Neural cell (in vitro differentiated cells): Measurements from ENCODE around the gene ADAM10. TPM values are rescaled to one million over a fixed set of nuclear protein-coding genes. Genes with fewer than 3 reads are reported as not detected.

Source experiments
- H2AFZ ChIP-seq: fragments of 200-600, 300-800 bp; sonication (generic), shearing (Covaris generic); 2 replicates; pipeline ENCODE4 v1.6.0; 2014; ENCODE audit warnings: low read depth, mild to moderate bottlenecking, antibody characterized with exemption, low read length, moderate library complexity
- H3F3A ChIP-seq: fragments of 200-600 bp; shearing (Covaris generic); 2 replicates; pipeline ENCODE4 v1.6.1; 2016; ENCODE audit warnings: mild to moderate bottlenecking, moderate library complexity, mixed read lengths, antibody characterized with exemption, low read length; ENCODE audit not compliant: insufficient read depth, poor library complexity, severe bottlenecking
- H3K27ac ChIP-seq: fragments of 200-600, 300-800 bp; sonication (generic), shearing (Covaris generic); 2 replicates; pipeline ENCODE4 v1.5.1; 2014; ENCODE audit warnings: mild to moderate bottlenecking, low read length, moderate library complexity
- H3K27me3 ChIP-seq: fragments of 300-800, 200-600 bp; sonication (generic), shearing (Covaris generic); 2 replicates; pipeline ENCODE4 v1.6.0; 2014; ENCODE audit warnings: mild to moderate bottlenecking, low read depth, low read length, moderate library complexity; ENCODE audit not compliant: insufficient read depth
- H3K36me3 ChIP-seq: fragments of 300-800, 200-600 bp; sonication (generic), shearing (Covaris generic); 2 replicates; pipeline ENCODE4 v1.5.1; 2014; ENCODE audit warnings: mild to moderate bottlenecking, antibody characterized with exemption, low read length, moderate library complexity; ENCODE audit not compliant: insufficient read depth
- H3K4me2 ChIP-seq: fragments of 300-800, 200-600 bp; sonication (generic), shearing (Covaris generic); 2 replicates; pipeline ENCODE4 v1.6.0; 2014; ENCODE audit warnings: mild to moderate bottlenecking, low read length
- H3K4me3 ChIP-seq: fragments of 300-800, 200-600 bp; sonication (generic), shearing (Covaris generic); 2 replicates; pipeline ENCODE4 v1.5.1; 2014; ENCODE audit warnings: mild to moderate bottlenecking, low read length, moderate library complexity
- H3K79me2 ChIP-seq: fragments of 200-600 bp; shearing (Covaris generic); replicated peaks from 2 replicates; pipeline ENCODE4 v1.6.0; 2014; ENCODE audit warnings: mild to moderate bottlenecking, low read length, moderate library complexity; ENCODE audit not compliant: insufficient read depth
- H3K9ac ChIP-seq: fragments of 300-800, 200-600 bp; sonication (generic), shearing (Covaris generic); 2 replicates; pipeline ENCODE4 v1.6.1; 2016; ENCODE audit warnings: mild to moderate bottlenecking, low read length, mixed read lengths
- H3K9me2 ChIP-seq: fragments of 200-600 bp; shearing (Covaris generic); 2 replicates; pipeline ENCODE4 v1.6.1; 2016; ENCODE audit warnings: mild to moderate bottlenecking, low read length, mixed read lengths; ENCODE audit not compliant: insufficient read depth
- H3K9me3 ChIP-seq: fragments of 200-600, 300-800 bp; sonication (generic), shearing (Covaris generic); 2 replicates; pipeline ENCODE4 v1.6.1; 2016; ENCODE audit warnings: mild to moderate bottlenecking, mixed run types, low read length, moderate library complexity, mixed read lengths
- H4K20me1 ChIP-seq: fragments of 200-600 bp; shearing (Covaris generic); 2 replicates; pipeline ENCODE4 v1.6.1; 2016; ENCODE audit warnings: mild to moderate bottlenecking, mixed run types; ENCODE audit not compliant: insufficient read depth
- EP300 ChIP-seq: fragments of 450-650 bp; conservative IDR thresholded peaks from 2 replicates; pipeline ENCODE4 v1.6.1; 2014; ENCODE audit warnings: antibody characterized with exemption, mild to moderate bottlenecking, moderate library complexity; ENCODE audit not compliant: poor library complexity, severe bottlenecking
- EZH2 ChIP-seq: fragments of 200-600, 300-800 bp; shearing (Covaris generic), sonication (generic); IDR thresholded peaks from 2 replicates; pipeline ENCODE4 v1.6.1; 2014; ENCODE audit warnings: antibody characterized with exemption, low read length, borderline replicate concordance, mild to moderate bottlenecking; ENCODE audit not compliant: insufficient read depth, poor library complexity, severe bottlenecking
- MXI1 ChIP-seq: fragments of 450-650 bp; conservative IDR thresholded peaks from 2 replicates; pipeline ENCODE4 v1.6.1; 2014; ENCODE audit warnings: antibody characterized with exemption, mild to moderate bottlenecking; ENCODE audit not compliant: poor library complexity, severe bottlenecking
- POLR2AphosphoS5 ChIP-seq: IDR thresholded peaks from 2 replicates; pipeline ENCODE4 v1.6.1; 2012
- RAD21 ChIP-seq: fragments of 450-650 bp; conservative IDR thresholded peaks from 2 replicates; pipeline ENCODE4 v1.6.1; 2014; ENCODE audit warnings: antibody characterized with exemption, mild to moderate bottlenecking, moderate library complexity
- SMC3 ChIP-seq: fragments of 450-650 bp; conservative IDR thresholded peaks from 2 replicates; pipeline ENCODE4 v1.6.1; 2014; ENCODE audit warnings: antibody characterized with exemption, mild to moderate bottlenecking, moderate library complexity; ENCODE audit not compliant: poor library complexity
- TAF1 ChIP-seq: IDR thresholded peaks from 2 replicates; pipeline ENCODE4 v1.6.1; 2012; ENCODE audit warnings: low read depth
- polyA plus RNA-seq: library from polyadenylated mRNA; depleted of rRNA; stranded (reverse); fragments of >200 nt; gene quantifications from 2 replicates; pipeline ENCODE4 v1.2.3, GENCODE V29; 2014
- TF ChIP-seq, protein P1 (sequence below): IDR thresholded peaks from 2 replicates; pipeline ENCODE4 v1.6.1; 2012; ENCODE audit warnings: borderline replicate concordance
- TF ChIP-seq, protein P2 (sequence below): fragments of 450-650 bp; IDR thresholded peaks from 2 replicates; pipeline ENCODE4 v1.5.1; 2014; ENCODE audit warnings: antibody characterized with exemption, mild to moderate bottlenecking, moderate library complexity; ENCODE audit not compliant: poor library complexity, severe bottlenecking

ADAM10 gene
- polyA plus RNA-seq, 1 donor from 2014 or later = 66.3 TPM

DNA sequence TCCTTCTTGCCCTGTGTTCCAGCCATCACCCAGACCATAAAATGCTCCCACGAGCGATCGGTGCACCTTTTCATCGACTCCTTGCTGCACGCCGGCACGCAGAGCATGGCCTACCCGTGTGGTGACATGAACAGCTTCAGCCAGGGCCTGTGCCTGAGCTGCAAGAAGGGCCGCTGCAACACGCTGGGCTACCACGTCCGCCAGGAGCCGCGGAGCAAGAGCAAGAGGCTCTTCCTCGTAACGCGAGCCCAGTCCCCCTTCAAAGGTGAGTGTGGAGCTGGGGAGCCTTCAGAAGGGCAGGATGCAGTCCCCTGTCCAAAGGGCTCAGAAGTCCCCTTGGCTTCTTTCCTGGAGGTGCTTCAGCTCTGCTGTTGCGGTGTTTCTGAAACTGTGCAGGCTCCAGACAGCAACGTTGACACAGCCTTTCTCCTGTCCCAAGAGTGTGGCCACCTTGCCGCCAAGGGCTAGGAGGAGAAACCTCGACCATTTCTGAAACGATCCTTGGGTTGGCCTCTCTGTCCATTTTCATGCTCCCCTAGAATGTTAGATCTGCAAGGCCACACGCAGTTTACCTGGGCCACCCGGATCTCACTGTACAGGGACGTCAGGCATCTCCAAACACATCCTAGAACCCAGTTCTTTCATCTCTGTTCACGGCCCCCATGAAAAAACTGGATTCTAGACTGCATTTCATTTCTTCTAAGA, 201.0 kb downstream of the ADAM10 start:
- Histone ChIP-seq H3K9ac (no peak overlapping the region), H2AFZ (no peak overlapping the region), H4K20me1 (no peaks in the 10 kb centered on the region), H3K27me3 (no peaks in the 10 kb centered on the region), H3K9me3 (no peaks in the 10 kb centered on the region), H3K27ac (no peak overlapping the region), H3K9me2 (no peaks in the 10 kb centered on the region), H3K4me3 (no peak overlapping the region), H3K79me2 (no peaks in the 10 kb centered on the region), H3K36me3 (no peaks in the 10 kb centered on the region), H3K4me2 (no peak overlapping the region), H3F3A (no peaks in the 10 kb centered on the region)
- TF ChIP-seq TAF1 (no peak), POLR2AphosphoS5 (no peak), EZH2 (no peak), MXI1 (no peak)
- TF ChIP-seq, protein P1, sequence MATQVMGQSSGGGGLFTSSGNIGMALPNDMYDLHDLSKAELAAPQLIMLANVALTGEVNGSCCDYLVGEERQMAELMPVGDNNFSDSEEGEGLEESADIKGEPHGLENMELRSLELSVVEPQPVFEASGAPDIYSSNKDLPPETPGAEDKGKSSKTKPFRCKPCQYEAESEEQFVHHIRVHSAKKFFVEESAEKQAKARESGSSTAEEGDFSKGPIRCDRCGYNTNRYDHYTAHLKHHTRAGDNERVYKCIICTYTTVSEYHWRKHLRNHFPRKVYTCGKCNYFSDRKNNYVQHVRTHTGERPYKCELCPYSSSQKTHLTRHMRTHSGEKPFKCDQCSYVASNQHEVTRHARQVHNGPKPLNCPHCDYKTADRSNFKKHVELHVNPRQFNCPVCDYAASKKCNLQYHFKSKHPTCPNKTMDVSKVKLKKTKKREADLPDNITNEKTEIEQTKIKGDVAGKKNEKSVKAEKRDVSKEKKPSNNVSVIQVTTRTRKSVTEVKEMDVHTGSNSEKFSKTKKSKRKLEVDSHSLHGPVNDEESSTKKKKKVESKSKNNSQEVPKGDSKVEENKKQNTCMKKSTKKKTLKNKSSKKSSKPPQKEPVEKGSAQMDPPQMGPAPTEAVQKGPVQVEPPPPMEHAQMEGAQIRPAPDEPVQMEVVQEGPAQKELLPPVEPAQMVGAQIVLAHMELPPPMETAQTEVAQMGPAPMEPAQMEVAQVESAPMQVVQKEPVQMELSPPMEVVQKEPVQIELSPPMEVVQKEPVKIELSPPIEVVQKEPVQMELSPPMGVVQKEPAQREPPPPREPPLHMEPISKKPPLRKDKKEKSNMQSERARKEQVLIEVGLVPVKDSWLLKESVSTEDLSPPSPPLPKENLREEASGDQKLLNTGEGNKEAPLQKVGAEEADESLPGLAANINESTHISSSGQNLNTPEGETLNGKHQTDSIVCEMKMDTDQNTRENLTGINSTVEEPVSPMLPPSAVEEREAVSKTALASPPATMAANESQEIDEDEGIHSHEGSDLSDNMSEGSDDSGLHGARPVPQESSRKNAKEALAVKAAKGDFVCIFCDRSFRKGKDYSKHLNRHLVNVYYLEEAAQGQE = no peak

DNA sequence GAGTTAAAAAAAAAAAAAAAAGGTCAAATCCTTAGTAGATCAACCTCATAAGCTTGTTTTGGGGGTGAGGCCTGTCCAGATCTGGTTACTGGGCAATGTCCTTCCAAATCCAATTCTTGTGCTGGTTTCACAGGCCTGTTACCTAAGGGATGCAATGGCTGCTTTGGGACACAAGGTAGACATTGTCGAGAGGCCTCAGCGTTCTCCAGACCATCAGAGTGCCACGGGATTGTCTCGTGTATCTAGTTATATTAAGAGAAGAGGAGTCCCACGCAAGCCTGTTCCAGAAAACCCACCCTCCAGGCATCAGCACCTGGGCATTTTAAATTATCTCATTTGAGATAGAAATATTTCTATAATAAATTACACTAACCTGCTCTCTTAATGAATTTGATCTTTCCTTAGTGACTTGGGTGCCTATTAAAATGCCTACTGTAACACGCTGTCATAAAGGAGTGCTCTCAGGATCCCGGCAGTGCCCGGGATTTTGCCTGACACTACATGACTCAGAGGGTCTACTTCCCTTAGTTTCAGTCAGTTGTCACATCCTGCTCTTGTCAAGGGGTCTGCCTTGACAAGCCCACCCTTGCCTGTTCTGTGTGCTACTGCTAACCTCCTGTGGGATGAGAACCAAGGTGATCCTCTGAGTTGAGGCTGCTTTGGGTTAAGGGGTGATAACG, 201.7 kb downstream of the ADAM10 start:
- H3K79me2 ChIP-seq = no peaks in the 10 kb centered on the region
- H4K20me1 ChIP-seq = no peaks in the 10 kb centered on the region
- TF ChIP-seq MXI1 (no peak), EP300 (no peak), POLR2AphosphoS5 (no peak), TAF1 (no peak), RAD21 (no peak), EZH2 (no peak), SMC3 (no peak)
- TF ChIP-seq, protein P2, sequence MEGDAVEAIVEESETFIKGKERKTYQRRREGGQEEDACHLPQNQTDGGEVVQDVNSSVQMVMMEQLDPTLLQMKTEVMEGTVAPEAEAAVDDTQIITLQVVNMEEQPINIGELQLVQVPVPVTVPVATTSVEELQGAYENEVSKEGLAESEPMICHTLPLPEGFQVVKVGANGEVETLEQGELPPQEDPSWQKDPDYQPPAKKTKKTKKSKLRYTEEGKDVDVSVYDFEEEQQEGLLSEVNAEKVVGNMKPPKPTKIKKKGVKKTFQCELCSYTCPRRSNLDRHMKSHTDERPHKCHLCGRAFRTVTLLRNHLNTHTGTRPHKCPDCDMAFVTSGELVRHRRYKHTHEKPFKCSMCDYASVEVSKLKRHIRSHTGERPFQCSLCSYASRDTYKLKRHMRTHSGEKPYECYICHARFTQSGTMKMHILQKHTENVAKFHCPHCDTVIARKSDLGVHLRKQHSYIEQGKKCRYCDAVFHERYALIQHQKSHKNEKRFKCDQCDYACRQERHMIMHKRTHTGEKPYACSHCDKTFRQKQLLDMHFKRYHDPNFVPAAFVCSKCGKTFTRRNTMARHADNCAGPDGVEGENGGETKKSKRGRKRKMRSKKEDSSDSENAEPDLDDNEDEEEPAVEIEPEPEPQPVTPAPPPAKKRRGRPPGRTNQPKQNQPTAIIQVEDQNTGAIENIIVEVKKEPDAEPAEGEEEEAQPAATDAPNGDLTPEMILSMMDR = no peak
- TF ChIP-seq, protein P1 = no peak
- no peak overlapping the region for H2AFZ ChIP-seq
- no peak overlapping the region for H3K27ac ChIP-seq
- H3K4me2 ChIP-seq = no peak overlapping the region
- no peak overlapping the region for H3K9ac ChIP-seq
- no peaks in the 10 kb centered on the region for H3K9me3 ChIP-seq
- H3K27me3 ChIP-seq = no peaks in the 10 kb centered on the region
- no peaks in the 10 kb centered on the region for H3F3A ChIP-seq
- H3K36me3 ChIP-seq = no peaks in the 10 kb centered on the region
- H3K9me2 ChIP-seq = no peaks in the 10 kb centered on the region
- no peak overlapping the region for H3K4me3 ChIP-seq
